BJ (cell line): ENCODE data around the gene USP49. TPM values are rescaled to one million over a fixed set of nuclear protein-coding genes. Genes with fewer than 3 reads are reported as not detected.
A peak's percentile ranks its signal among the peaks of the same experiment; 100 is the strongest.

ENCODE experiments used
- CTCF ChIA-PET: fragments of 350-600 bp; formaldehyde crosslinking; extraction: SDS; loops from one replicate; lab custom pipeline; 2021; ENCODE audit warnings: antibody characterized with exemption, inconsistent platforms; lab: Yijun Ruan, JAX
- POLR2A ChIA-PET: fragments of 300-600 bp; sonication (Branson Sonifier 250); formaldehyde crosslinking; extraction: SDS; loops from one replicate; lab custom pipeline; 2021; ENCODE audit warnings: antibody characterized with exemption; lab: Charles Lee
- DNase-seq: peaks from one replicate; pipeline ENCODE4 v3.0.0-alpha.2; 2011; ENCODE audit warnings: low read depth
- H3K27me3 ChIP-seq: 2 replicates; pipeline ENCODE4 v1.6.0; 2011; ENCODE audit warnings: low read length; ENCODE audit not compliant: control insufficient read depth, insufficient read depth
- H3K36me3 ChIP-seq: 2 replicates; pipeline ENCODE4 v1.5.1; 2011; ENCODE audit warnings: low read length; ENCODE audit not compliant: control insufficient read depth, insufficient read depth
- H3K4me3 ChIP-seq: 2 replicates; pipeline ENCODE4 v1.5.1; 2011; ENCODE audit warnings: low read depth, mild to moderate bottlenecking, control low read depth, low read length
- polyA plus RNA-seq: library from polyadenylated mRNA; depleted of rRNA; stranded (reverse); fragments of >200 nt; gene quantifications from 2 replicates; pipeline ENCODE4 v1.2.3, GENCODE V29; 2011
- TF ChIP-seq, protein P1 (sequence below): IDR thresholded peaks from 2 replicates; pipeline ENCODE4 v1.5.1; 2011; ENCODE audit warnings: low read depth, mild to moderate bottlenecking, control low read depth, inconsistent platforms, low read length, moderate library complexity; ENCODE audit not compliant: insufficient read depth

USP49 gene
- polyA plus RNA-seq, 1 experiment: 1.6 TPM

DNA sequence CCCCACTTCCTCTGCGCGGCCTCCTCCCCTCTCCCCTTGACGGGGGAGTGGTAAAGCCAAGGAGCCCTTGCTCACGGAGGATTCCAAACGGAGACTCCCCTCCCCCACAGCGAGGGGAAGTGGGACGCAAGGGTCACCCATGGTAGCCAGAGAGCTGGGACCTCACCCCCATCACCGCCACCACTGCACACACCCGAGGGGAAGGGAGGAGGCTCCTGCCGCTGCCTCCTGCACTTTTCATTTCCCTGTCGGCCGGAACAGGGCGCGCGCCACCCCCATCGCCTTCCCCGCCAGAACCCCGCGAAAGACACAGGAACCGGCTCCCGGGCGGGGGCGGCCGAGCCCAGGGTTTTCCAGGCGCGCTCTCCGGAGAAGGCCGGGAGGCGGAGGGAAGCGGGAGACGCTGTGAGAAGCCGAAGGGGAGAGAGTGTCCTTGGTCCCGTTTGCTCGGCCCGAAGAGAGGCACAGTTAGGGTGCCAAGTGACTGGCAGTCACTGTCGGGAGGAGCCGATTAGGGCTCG lies 45.6 kb upstream of the USP49 start:
- no peak for DNase-seq
- Histone ChIP-seq H3K27me3 (no peaks in the 10 kb centered on the region), H3K36me3 (peaks cover 3% of the 10 kb centered on the region; the same call in 1 of the 2 replicates), H3K4me3 (peak overlapping the region; percentile 81)
- POLR2A ChIA-PET: no interaction called here
- CTCF ChIA-PET: interaction anchor here (2.9 to 10.5 kb wide), 4 partner anchors 13 to 154 kb away, joined by 20 to 152 read pairs (median 56); partner anchors contain the start of genes BYSL, MED20, TAF8 and TOMM6
- TF ChIP-seq, protein P1, sequence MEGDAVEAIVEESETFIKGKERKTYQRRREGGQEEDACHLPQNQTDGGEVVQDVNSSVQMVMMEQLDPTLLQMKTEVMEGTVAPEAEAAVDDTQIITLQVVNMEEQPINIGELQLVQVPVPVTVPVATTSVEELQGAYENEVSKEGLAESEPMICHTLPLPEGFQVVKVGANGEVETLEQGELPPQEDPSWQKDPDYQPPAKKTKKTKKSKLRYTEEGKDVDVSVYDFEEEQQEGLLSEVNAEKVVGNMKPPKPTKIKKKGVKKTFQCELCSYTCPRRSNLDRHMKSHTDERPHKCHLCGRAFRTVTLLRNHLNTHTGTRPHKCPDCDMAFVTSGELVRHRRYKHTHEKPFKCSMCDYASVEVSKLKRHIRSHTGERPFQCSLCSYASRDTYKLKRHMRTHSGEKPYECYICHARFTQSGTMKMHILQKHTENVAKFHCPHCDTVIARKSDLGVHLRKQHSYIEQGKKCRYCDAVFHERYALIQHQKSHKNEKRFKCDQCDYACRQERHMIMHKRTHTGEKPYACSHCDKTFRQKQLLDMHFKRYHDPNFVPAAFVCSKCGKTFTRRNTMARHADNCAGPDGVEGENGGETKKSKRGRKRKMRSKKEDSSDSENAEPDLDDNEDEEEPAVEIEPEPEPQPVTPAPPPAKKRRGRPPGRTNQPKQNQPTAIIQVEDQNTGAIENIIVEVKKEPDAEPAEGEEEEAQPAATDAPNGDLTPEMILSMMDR: no peak

DNA sequence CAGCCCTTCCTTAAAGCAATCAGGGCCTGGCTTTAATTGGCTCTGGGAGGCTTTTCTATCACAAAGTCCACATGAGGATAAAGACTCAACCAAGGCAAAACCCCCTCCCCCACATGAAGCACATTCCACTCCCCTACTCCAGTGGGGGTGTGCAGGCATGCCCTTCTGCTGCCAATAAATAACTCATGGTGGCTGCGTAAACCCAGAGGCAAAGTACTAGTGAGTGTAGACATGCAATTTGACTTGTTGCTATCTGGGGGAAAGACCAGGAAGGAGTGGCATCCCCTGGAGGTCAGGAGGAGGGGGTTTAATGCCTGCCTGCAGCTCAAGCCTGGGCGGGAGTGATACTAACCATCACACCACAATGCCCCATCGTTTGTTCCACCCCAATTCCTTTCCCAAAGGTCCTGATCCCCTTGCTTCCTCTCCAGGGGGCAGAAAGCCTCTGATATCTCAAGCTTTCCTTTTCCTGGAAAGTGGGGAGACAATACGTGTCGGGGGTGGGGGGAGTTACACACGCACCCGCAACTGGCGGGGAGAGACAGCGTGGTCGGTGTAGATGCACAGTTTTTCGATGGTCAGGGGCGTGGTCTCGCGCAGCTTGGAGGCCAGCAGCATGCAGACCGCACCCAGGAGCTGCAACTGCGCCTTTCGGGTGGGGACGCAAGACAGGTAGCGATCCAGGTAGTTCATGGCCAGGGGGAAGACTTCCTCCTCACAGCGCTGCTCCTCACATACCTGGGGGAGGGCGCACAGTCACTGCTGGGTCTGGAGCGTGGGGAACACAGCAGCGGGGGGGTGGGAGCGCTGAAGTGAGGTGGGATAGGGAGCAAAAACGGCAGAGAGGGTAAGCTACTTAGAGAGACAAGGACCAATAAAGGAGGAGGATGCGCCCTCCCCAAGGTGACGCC lies 44.9 kb upstream of the USP49 start:
- peak overlapping the region; percentile 81 for H3K4me3 ChIP-seq
- H3K36me3 ChIP-seq: peaks cover 9% of the 10 kb centered on the region
- no peaks in the 10 kb centered on the region for H3K27me3 ChIP-seq
- TF ChIP-seq, protein P1: no peak
- DNase-seq: no peak
- CTCF ChIA-PET: interaction anchor here (2.0 to 10.5 kb wide), 5 partner anchors 12 to 153 kb away, joined by 9 to 152 read pairs (median 30); partner anchors contain the start of genes BYSL, MED20, TAF8 and TOMM6
- POLR2A ChIA-PET: no interaction called here

DNA sequence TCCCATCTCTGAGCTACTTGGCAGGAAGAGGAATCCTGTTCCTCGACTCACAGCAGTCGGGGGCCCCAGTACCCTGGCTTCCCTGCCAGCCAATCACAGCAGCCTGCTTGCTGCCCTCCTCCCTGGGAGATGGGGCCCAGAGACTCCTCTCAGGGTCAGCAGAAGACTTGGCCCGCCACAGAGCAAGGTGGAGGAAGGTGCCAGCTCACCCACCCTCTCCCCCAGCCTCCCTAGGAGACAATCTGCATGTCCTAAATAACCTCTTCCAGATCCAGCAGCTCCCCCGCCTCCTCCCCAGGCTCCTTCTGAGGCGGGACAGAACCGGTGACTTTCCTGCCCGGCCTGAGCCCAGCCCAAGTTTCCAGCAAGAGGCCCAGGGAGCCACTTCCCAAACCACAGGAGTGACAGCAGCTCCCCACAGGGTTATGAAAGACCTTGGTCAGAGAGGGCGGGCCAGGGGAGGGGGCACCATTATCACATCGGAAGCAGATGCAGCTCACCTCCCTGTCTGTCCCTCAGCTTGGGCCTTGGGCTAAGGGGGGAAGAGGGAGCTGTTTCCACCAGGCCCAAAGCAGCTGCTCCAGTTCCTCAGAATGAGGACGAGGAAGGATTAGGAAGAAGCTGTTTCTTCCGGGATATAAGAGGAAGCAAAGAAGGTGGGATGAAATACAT lies 44.1 kb upstream of the USP49 start:
- Histone ChIP-seq H3K36me3 (peaks cover 11% of the 10 kb centered on the region), H3K27me3 (no peaks in the 10 kb centered on the region), H3K4me3 (0 out of 2 replicates have a peak overlapping the region, but pooled peaks have one; percentile 2)
- TF ChIP-seq, protein P1: no peak
- POLR2A ChIA-PET: interaction anchor here (0.6 kb wide), 1 partner anchor 81 kb away, joined by 3 read pairs; no protein-coding TSS in a partner anchor
- CTCF ChIA-PET: interaction anchor here (1.7 to 10.5 kb wide), 6 partner anchors 11 to 152 kb away, joined by 5 to 152 read pairs (median 25); partner anchors contain the start of genes BYSL, MED20, TAF8 and TOMM6
- DNase-seq: no peak

DNA sequence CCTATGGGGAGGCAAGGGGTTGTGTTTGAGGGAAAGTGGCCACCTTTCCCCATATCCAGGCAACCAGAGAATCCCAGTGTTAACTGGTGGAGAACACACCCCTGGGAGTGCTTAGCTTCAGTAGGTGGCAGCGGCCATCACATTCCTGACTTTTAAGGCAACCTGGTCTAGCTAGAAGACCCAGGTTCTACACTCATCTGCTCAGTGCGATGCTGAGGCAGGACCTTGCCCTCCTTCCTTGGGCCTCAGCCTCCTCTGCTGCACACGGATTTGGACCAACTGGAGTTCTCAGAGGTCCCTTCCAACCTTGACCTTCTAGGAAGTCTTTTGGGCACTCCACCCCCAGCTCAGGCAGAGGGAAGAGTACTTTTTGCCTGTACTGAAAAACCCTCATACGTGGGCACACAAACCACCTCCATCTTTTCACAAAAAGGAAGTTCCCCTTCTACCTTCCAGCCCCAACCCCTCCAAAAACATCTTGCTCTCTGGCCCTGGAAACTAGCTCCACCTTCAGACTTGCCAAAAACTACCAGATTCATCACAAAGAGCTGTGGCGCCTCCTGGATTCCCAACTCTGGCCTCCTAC lies 43.5 kb upstream of the USP49 start:
- TF ChIP-seq, protein P1: peak; percentile 6; the same call in 1 of the 2 replicates
- H3K4me3 ChIP-seq: no peak overlapping the region
- POLR2A ChIA-PET: interaction anchor here (0.6 kb wide), 1 partner anchor 82 kb away, joined by 3 read pairs; no protein-coding TSS in a partner anchor
- peaks cover 12% of the 10 kb centered on the region for H3K36me3 ChIP-seq
- CTCF ChIA-PET: interaction anchor here (1.1 to 10.5 kb wide), 8 partner anchors 11 to 152 kb away, joined by 3 to 152 read pairs (median 14); partner anchors contain the start of genes BYSL, MED20, TAF8 and TOMM6
- no peak for DNase-seq
- H3K27me3 ChIP-seq: no peaks in the 10 kb centered on the region
